K562 (cell line): ENCODE measurements around the gene PLAAT5. TPM values are rescaled to one million over a fixed set of nuclear protein-coding genes. Genes with fewer than 3 reads are reported as not detected.
A peak's percentile ranks its signal among the peaks of the same experiment; 100 is the strongest.

Experiments used
- ARHGAP35 ChIP-seq: fragments of 450-650 bp; IDR thresholded peaks from 2 replicates; pipeline ENCODE4 v1.6.1; 2018; ENCODE audit not compliant: partially characterized antibody
- BRF1 ChIP-seq: IDR thresholded peaks from 3 replicates; pipeline ENCODE4 v1.6.1; 2011; ENCODE audit warnings: borderline replicate concordance, mild to moderate bottlenecking; ENCODE audit not compliant: insufficient read length; ENCODE audit errors: extremely low read depth
- CBFA2T2 ChIP-seq: fragments of 450-650 bp; conservative IDR thresholded peaks from 2 replicates; pipeline ENCODE4 v1.6.1; 2017; ENCODE audit warnings: mild to moderate bottlenecking
- DPF2 ChIP-seq: fragments of 450-650 bp; IDR thresholded peaks from 2 replicates; pipeline ENCODE4 v1.6.1; 2016
- HSF4 ChIP-seq: fragments of 250-450 bp; sonication (Bioruptor Pico); IDR thresholded peaks from 2 replicates; pipeline ENCODE4 v2.1.2; 2022; ENCODE audit warnings: mild to moderate bottlenecking, moderate library complexity, borderline replicate concordance
- JUN ChIP-seq, 2 experiments: sonication (generic) in 1 of 2; formaldehyde crosslinking in 1 of 2; IDR thresholded peaks; 2 replicates each; pipeline versions ENCODE4 v1.6.1 to v1.8.0; 2012 to 2022; ENCODE audit warnings: borderline replicate concordance in 2 of 2, mild to moderate bottlenecking in 2 of 2, improper control_type of control experiment in 1 of 2, low read depth in 1 of 2, low read length in 1 of 2, missing genetic modification reagents in 1 of 2
- PHF21A ChIP-seq: fragments of 450-650 bp; IDR thresholded peaks from 2 replicates; pipeline ENCODE4 v1.6.1; 2017; ENCODE audit warnings: low read depth, borderline replicate concordance
- SAFB ChIP-seq: fragments of 200-400 bp; formaldehyde crosslinking; IDR thresholded peaks from 2 replicates; pipeline ENCODE4 v1.6.1; 2017; ENCODE audit warnings: low read depth, low read length, borderline replicate concordance
- SIN3A ChIP-seq, 2 experiments: fragments of 150-350 bp in 1 of 2; IDR thresholded peaks; 2 replicates each; pipeline ENCODE4 v1.6.1; 2011 to 2016; ENCODE audit warnings: borderline replicate concordance in 2 of 2, low read depth in 2 of 2, low read length in 2 of 2, mild to moderate bottlenecking in 2 of 2, moderate library complexity in 2 of 2; ENCODE audit not compliant: control insufficient read depth in 1 of 2
- TBP ChIP-seq: optimal IDR thresholded peaks from 2 replicates; pipeline ENCODE3; 2011; ENCODE audit warnings: low read depth, low read length, improper control_type of control experiment
- XRCC3 ChIP-seq: fragments of 450-650 bp; IDR thresholded peaks from 2 replicates; pipeline ENCODE4 v1.6.1; 2017; ENCODE audit warnings: mild to moderate bottlenecking, moderate library complexity
- XRCC5 ChIP-seq: fragments of 200-400 bp; formaldehyde crosslinking; IDR thresholded peaks from 2 replicates; pipeline ENCODE4 v1.6.1; 2017; ENCODE audit warnings: low read depth, mild to moderate bottlenecking, low read length
- ZNF140 ChIP-seq: fragments of 250-450 bp; sonication (Bioruptor Pico); IDR thresholded peaks from 2 replicates; pipeline ENCODE4 v1.8.0; 2021; ENCODE audit warnings: moderate library complexity, mild to moderate bottlenecking, inconsistent platforms
- ZNF408 ChIP-seq: fragments of 250-450 bp; sonication (Bioruptor Pico); IDR thresholded peaks from 2 replicates; pipeline ENCODE4 v1.4.0; 2020; ENCODE audit warnings: low read depth, mild to moderate bottlenecking, moderate library complexity
- polyA plus RNA-seq, 8 experiments: library from polyadenylated mRNA; depleted of rRNA in 4 of 8; stranded (reverse) in 5 of 8; unstranded in 3 of 8; fragments of >200 nt; fragmentation: Nextera tagmentation in 2 of 8; fragmentation: Illumina TruSeq in 1 of 8; extraction: Ambion mirVana in 2 of 8; extraction: Trizol in 1 of 8; gene quantifications; 2 replicates each; pipeline versions ENCODE4 v1.2.1 to v1.2.3, GENCODE V29; 2011 to 2014; ENCODE audit warnings: inconsistent platforms in 1 of 8, missing spikeins in 1 of 8
- total RNA-seq, 7 experiments: library from RNA; depleted of rRNA in 6 of 7; stranded (reverse); fragments of >200 nt in 6 of 7; fragmentation: Illumina TruSeq in 2 of 7; extraction: Trizol in 2 of 7; gene quantifications; 2 replicates each; pipeline versions ENCODE4 v1.2.1 to v1.2.3, GENCODE V29; 2011 to 2021; ENCODE audit warnings: low replicate concordance in 1 of 7
- TF ChIP-seq, protein P1 (sequence below): fragments of 450-650 bp; formaldehyde crosslinking; IDR thresholded peaks from 2 replicates; pipeline ENCODE4 v1.4.0; 2022; ENCODE audit warnings: missing genetic modification characterization
- TF ChIP-seq, protein P2 (sequence below), 2 experiments: fragments of 250-450 bp in 1 of 2; fragments of 450-650 bp in 1 of 2; sonication (Bioruptor Pico) in 1 of 2; IDR thresholded peaks; 2 replicates each; pipeline versions ENCODE4 v1.6.1 to v1.8.0; 2016 to 2021; ENCODE audit warnings: mild to moderate bottlenecking in 2 of 2, moderate library complexity in 2 of 2, missing compliant biosample characterization in 1 of 2, missing genetic modification characterization in 1 of 2
- TF ChIP-seq, protein P3 (sequence below), 2 experiments: fragments of 450-650 bp; IDR thresholded peaks; 2 replicates each; pipeline ENCODE4 v1.6.1; 2016; ENCODE audit warnings: mild to moderate bottlenecking in 2 of 2, borderline replicate concordance in 1 of 2, low read depth in 1 of 2, moderate library complexity in 1 of 2

Gene PLAAT5
- total and polyA plus RNA-seq, 9 of the 15 experiments (the other 6 are each of a cell fraction or from before 2014, with no cell fraction given), result not detected

DNA sequence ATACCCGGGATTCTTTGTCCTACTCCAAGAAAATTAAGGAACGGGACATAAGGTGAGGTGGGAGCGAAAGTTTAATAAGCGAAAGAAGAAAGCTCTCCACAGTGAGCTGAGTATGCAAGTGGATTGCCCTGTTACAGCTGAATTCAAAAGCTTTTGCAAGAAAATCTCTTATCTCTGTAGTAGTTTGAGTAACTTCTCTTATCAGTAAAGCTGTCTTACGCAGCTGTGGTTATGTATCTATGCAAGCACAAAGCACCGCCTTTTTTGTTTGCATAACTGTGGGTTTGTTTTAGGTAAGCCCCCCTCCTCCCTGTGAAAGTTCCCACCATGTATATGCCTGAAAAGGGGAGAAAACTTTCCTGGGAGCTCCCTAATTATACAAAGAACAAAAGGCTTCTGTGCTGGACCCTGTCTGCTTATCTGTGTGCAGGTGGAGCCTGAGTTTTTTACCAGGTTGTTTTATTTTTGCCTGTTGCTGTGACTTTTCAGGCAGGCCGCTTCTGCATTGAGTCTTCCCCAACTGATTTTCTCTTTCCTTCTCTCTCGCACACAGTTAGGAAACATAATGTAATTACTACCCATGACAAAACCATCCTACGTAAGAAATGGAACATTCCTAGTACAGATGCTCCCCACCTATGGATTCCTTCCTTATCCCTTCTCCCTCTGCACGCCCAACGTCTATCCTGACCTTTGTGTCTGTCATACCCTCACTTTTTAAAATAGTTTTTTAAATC is 837 bp upstream of the PLAAT5 start (continued):
- TF ChIP-seq TBP (no peak), SAFB (no peak), ZNF140 (no peak), JUN (IDR thresholded peaks at IDR 0.05; ENCODE audit: borderline replicate concordance, low read depth, low read length) (peak; percentile 41; the same call in 1 of the 2 replicates), JUN (CRISPR knock-in tag; IDR thresholded peaks at IDR 0.05; ENCODE audit: borderline replicate concordance) (no peak), PHF21A (no peak), XRCC3 (no peak), CBFA2T2 (peak; percentile 78), XRCC5 (no peak), DPF2 (peak; percentile 75), HSF4 (CRISPR knock-in tag) (no peak), SIN3A (IDR thresholded peaks at IDR 0.05; ENCODE audit: borderline replicate concordance in 2 of 2, control insufficient read depth in 1 of 2, low read depth in 2 of 2, low read length in 2 of 2) (no peak), BRF1 (no peak), ZNF408 (no peak), ARHGAP35 (no peak)
- TF ChIP-seq, protein P1, sequence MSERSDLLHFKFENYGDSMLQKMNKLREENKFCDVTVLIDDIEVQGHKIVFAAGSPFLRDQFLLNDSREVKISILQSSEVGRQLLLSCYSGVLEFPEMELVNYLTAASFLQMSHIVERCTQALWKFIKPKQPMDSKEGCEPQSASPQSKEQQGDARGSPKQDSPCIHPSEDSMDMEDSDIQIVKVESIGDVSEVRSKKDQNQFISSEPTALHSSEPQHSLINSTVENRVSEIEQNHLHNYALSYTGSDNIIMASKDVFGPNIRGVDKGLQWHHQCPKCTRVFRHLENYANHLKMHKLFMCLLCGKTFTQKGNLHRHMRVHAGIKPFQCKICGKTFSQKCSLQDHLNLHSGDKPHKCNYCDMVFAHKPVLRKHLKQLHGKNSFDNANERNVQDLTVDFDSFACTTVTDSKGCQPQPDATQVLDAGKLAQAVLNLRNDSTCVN (CRISPR knock-in tag), result no peak
- TF ChIP-seq, protein P2, sequence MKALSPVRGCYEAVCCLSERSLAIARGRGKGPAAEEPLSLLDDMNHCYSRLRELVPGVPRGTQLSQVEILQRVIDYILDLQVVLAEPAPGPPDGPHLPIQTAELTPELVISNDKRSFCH (CRISPR knock-in tag; IDR thresholded peaks at IDR 0.05), result no peak
- TF ChIP-seq, protein P2 (tag; IDR thresholded peaks at IDR 0.05), result no peak
- TF ChIP-seq, protein P3, sequence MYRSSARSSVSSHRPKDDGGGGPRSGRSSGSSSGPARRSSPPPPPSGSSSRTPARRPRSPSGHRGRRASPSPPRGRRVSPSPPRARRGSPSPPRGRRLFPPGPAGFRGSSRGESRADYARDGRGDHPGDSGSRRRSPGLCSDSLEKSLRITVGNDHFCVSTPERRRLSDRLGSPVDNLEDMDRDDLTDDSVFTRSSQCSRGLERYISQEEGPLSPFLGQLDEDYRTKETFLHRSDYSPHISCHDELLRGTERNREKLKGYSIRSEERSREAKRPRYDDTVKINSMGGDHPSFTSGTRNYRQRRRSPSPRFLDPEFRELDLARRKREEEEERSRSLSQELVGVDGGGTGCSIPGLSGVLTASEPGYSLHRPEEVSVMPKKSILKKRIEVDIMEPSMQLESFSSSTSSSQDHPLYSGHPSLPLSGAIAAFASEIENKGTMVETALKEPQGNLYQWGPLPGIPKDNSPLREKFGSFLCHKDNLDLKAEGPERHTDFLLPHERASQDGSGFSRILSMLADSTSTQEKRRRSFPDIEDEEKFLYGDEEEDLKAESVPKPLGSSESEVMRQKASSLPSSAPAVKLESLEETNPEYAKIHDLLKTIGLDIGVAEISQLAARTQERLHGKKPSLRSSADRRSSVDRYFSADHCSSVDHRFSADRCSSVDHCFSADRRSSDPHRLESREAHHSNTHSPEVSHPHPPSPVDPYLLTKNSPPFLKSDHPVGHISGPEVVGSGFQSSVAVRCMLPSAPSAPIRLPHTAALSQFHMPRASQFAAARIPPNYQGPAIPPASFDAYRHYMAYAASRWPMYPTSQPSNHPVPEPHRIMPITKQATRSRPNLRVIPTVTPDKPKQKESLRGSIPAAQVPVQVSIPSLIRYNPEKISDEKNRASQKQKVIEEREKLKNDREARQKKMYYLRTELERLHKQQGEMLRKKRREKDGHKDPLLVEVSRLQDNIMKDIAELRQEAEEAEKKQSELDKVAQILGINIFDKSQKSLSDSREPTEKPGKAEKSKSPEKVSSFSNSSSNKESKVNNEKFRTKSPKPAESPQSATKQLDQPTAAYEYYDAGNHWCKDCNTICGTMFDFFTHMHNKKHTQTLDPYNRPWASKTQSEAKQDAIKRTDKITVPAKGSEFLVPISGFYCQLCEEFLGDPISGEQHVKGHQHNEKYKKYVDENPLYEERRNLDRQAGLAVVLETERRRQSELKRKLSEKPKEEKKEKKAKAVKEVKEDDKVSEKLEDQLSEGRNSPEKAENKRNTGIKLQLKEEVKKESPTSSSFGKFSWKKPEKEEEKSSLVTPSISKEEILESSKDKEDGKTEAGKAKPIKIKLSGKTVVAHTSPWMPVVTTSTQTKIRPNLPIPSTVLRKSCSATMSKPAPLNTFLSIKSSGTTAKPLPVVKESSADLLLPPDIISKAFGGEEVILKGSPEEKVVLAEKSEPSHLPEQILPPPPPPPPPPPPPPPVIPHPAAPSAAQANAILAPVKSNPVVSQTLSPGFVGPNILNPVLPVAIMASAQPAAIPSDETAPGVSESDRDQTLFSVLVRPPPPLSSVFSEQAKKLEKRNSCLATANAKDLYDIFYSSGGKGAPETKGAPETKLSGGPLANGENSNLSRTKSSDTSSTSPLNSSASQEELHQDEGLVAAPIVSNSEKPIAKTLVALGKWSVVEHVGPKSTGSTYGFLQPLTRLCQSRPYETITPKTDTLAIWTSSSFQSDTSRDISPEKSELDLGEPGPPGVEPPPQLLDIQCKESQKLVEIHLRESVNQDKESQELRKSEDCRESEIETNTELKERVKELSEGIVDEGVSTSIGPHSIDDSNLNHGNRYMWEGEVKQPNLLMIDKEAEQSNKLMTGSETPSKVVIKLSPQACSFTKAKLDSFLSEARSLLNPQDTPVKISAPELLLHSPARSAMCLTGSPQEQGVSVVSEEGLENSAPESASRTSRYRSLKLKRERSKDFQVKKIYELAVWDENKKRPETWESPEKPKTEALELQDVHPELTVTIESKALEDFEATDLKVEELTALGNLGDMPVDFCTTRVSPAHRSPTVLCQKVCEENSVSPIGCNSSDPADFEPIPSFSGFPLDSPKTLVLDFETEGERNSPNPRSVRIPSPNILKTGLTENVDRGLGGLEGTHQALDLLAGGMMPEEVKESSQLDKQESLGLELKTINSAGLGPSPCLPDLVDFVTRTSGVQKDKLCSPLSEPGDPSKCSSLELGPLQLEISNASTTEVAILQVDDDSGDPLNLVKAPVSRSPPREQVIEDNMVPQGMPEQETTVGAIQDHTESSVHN (IDR thresholded peaks at IDR 0.05; ENCODE audit: borderline replicate concordance in 1 of 2, low read depth in 1 of 2), result peak in 1 of 2 experiments; percentile 62; a peak in 2 of 4 replicates
